Omental fat pad (tissue), 4 donors: ENCODE results near the gene COL1A1. TPM values are rescaled to one million over a fixed set of nuclear protein-coding genes. Genes with fewer than 3 reads are reported as not detected.

ENCODE experiments used
- ATAC-seq: fragments of 150-250 bp; one replicate; pipeline ENCODE4 v1.9.1; 2016; ENCODE audit warnings: mild to moderate bottlenecking, moderate library complexity; ENCODE audit not compliant: low FRiP score
- DNase-seq: peaks from one replicate; pipeline ENCODE4 v3.0.0-alpha.2; 2019; ENCODE audit warnings: low spot score
- CTCF ChIP-seq, 3 donors: fragments of 450-650 bp; IDR thresholded peaks; one replicate each; pipeline ENCODE4 v1.5.1; 2016 to 2017; ENCODE audit warnings: antibody characterized with exemption in 3 of 3, mild to moderate bottlenecking in 3 of 3, moderate library complexity in 2 of 3
- total RNA-seq, 4 donors: library from RNA; depleted of rRNA; stranded (reverse); fragments of >200 nt; gene quantifications; one replicate each; pipeline ENCODE4 v1.1.0, GENCODE V29; 2016

Gene COL1A1
- total RNA-seq, 4 donors from 2014 or later = 21.2 to 57.9 (median 43.6) TPM

- TF ChIP-seq CTCF (IDR thresholded peaks at IDR 0.05) = no peak
- DNase-seq = no peak
Measured at GRCh38 chr17:50209133-50209471, 7.7 kb upstream of the COL1A1 start.

GRCh38 chr17:50208611-50209061 is 7.2 kb upstream of the COL1A1 start:
- ATAC-seq = no peak
- DNase-seq = no peak

More at GRCh38 chr17:50209133-50209471, 7.7 kb upstream of the COL1A1 start:
- ATAC-seq = no peak

GRCh38 chr17:50207792-50208567 is 6.5 kb upstream of the COL1A1 start:
- TF ChIP-seq CTCF (IDR thresholded peaks at IDR 0.05) = no peak
- DNase-seq (no peak), ATAC-seq (no peak)

More at GRCh38 chr17:50208611-50209061, 7.2 kb upstream of the COL1A1 start:
- no peak for TF ChIP-seq CTCF (IDR thresholded peaks at IDR 0.05)

GRCh38 chr17:50207315-50207714 is 5.9 kb upstream of the COL1A1 start:
- ATAC-seq (no peak), DNase-seq (no peak)
- no peak for TF ChIP-seq CTCF (IDR thresholded peaks at IDR 0.05)

GRCh38 chr17:50206604-50207293 is 5.3 kb upstream of the COL1A1 start:
- TF ChIP-seq CTCF (IDR thresholded peaks at IDR 0.05) = no peak
- DNase-seq (no peak), ATAC-seq (no peak)

- no peak for TF ChIP-seq CTCF (IDR thresholded peaks at IDR 0.05)
- DNase-seq (no peak), ATAC-seq (no peak)
Measured at GRCh38 chr17:50205963-50206505, 4.6 kb upstream of the COL1A1 start.
